T-helper 1 cell (primary cell): Measurements from ENCODE around the gene CPXM2.
A peak's percentile ranks its signal among the peaks of the same experiment; 100 is the strongest.

Experiments used
- DNase-seq, 5 donors: peaks; one replicate each; pipeline ENCODE4 v3.0.0-alpha.2; 2012 to 2020

The CPXM2 gene

DNA sequence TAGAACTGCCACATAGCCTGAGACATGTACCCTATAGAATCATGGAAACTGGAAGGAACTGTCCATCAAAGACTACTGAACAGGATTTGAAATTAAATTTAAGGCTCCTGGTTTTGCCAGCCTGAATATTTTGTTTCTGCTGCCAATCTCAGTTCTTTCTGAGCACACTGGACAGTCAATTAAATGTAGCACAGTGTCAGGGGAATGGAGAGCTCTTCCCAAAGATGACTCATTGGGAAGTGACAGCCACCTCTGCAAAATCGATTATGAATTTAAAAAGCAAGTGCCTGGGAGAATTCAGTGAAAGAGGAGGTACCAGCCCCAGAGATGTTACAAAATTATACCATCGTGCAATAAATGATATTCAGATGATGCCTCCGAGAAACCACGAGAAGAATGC lies 47.8 kb downstream of the CPXM2 start:
- DNase-seq: no peak

GRCh38 chr10:123842692-123843385 lies 48.8 kb downstream of the CPXM2 start:
- no peak for DNase-seq

DNA sequence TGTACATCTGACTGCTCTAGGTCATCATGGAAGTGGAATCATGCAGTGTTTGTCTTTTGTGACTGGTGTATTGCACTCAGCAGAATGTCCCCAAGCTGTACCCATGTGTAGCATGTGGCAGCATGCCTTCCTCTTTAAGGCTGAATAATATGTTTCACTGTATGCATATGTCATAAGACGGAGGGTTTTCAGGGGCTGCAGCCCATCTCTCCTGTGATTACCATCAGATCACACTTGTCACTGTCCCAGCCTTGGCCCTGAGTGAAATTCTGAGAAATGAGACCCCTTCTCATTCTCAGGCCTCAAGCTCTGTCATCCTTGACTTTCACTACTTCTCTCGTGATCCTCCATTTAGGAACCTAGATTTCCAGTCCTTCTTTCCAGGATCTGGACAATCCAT lies 50.0 kb downstream of the CPXM2 start:
- DNase-seq: no peak

DNA sequence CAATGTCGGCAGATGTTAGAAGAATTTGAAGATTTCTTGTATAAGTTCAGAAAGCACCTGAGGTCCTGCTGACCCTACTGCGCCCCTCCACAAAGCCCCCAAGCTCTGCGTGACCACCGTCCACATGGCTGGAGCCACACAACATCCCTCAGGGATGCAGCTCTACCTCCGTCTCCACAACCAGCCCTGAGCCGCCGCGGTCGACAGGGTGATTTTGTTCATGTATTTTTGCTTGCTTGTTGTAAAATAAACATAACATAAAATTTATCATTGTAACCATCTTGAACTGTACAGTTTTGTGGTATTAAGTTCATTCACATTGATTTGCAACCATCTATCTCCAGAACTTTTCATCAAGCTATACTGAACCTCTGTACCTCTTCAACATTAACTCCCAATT lies 50.5 kb downstream of the CPXM2 start:
- no peak for DNase-seq

- no peak for DNase-seq
Observed at GRCh38 chr10:123840714-123841113, 50.9 kb downstream of the CPXM2 start.

- no peak for DNase-seq
Observed at GRCh38 chr10:123838596-123839310, 52.9 kb downstream of the CPXM2 start.

GRCh38 chr10:123837756-123838155 lies 53.9 kb downstream of the CPXM2 start:
- no peak for DNase-seq

DNA sequence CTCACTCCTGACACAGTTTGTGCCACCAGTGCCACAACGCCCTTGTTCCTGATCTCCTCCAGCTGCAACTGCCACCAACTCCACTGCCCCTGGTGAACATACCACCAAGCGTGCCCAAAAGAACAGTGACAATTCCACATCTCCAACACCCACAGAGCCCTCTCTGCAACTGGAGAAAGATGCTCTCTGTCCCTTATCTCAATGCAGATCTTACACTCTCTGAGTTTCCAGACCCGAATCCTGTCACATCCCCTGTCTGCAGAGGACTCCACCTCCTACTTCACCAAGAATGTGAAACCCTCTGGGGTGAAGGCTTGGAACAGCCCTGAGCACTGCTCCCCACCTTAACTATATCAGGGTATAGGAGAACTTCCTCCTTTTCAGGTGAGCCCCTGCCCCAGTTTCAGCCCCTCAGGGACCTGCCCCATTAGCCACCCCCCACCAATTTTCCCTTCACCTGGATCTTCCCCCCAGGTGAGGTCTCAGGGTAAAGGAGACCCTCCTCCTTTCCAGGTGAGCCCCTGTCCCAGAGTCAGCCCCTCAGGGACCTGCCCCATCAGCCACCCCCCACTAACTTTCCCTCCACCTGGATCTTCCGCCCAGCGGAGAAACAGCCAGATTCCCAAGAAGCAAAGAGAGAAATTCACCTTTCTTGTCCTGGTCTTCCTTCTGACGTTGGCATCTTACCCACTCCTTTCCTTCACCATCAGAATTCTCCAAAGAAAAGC lies 55.0 kb downstream of the CPXM2 start:
- no peak for DNase-seq

DNA sequence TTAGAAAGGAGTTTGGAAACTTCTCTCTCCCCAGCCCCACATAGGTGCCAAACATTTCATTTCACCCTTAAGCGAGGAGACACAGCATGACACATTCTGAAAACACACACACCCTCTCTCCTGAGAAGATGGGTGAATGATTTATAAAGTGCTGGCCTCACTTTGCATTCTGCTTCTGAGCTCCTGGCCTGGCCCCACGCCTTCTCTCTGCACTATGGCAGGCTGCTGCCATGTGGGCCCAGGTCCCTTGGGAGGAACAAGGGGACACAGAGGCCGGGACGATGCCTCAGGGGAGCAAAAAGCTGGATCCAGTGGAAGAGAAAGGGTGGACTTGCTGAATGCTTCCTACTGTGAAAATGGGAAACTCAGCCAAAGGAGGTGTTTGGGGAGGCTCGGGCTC lies 56.0 kb downstream of the CPXM2 start:
- no peak for DNase-seq

- no peak for DNase-seq
Observed at GRCh38 chr10:123833170-123833850, 58.3 kb downstream of the CPXM2 start.

DNA sequence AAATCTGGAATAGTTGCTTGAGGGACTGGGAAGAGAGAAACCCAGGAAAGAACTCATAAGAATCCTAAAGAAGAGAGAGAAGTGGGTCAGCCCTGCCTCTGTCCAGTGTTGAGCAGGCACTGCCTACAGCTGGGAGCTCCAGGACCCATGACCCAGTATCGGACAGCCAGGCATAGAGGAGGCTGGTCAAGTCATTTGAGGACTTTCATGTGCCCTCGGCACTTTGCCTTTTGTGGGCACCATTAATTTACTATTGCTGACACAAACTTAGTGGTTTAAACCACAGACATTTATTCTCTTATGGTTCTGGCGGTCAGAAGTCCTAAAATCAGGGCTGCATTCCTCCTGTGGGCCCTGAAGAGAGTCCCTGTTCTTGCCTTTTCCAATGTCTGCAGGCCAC lies 60.3 kb downstream of the CPXM2 start:
- no peak for DNase-seq

- DNase-seq: no peak
Observed at GRCh38 chr10:123821136-123821535, 70.5 kb downstream of the CPXM2 start.

DNA sequence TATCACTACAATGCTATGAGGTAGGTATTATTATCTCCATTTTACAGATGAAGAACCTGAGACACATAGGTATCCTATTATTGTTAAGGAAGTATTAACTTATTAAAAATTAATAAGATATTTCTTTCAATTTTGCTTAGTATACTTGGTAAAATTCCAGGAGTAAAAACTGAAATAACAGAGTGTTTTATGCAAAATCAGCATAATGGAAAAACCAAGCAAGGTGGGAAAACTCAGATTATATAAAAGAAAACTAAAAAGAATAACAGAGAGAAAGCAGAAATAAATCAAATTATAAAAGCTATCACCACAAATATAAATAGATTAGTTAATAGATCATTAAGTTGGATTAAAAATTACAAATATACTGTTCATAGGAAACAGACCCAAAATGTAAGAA lies 82.0 kb downstream of the CPXM2 start:
- DNase-seq: no peak

DNA sequence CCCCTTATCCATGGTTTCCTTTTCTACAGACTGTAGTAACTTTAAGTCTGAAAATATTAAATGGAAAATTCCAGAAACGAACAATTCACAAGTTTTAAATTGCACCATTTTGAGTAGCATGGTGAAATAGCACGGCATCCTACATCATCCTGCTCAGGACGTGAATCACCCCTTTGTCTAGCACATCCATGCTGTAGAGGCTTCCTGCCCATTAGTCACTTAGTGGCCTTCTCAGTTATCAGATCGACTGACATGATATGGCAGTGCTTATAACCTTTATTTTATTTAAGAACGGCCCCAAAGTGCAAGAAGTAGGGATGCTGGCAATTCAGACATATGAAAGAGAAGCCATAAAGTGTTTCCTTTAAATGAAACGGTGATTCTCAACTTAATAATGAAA lies 82.7 kb downstream of the CPXM2 start:
- peak in 1 of 5 donors; percentile 19 for DNase-seq

- DNase-seq: no peak
Observed at GRCh38 chr10:123808286-123808685, 83.3 kb downstream of the CPXM2 start.

- no peak for DNase-seq
Observed at GRCh38 chr10:123807444-123808035, 84.1 kb downstream of the CPXM2 start.

DNA sequence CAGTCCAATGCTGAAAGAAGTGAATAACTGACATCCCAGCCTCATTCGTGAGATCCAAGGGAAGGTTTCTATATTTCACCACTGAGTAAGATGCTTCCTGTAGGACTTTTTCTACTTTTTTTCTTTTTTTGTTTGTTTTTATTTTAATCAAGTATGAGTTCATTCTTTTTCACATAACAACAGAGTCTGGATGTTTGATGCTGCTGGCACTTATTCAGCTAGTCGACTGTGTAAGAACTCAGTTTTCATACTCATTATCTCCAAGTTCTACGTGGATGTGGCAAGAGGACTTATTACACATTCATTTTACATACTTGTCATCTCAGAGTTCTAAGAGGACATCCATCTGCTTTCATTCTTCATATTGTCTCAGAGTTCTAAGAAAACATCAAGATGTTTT lies 86.9 kb downstream of the CPXM2 start:
- DNase-seq: no peak

- no peak for DNase-seq
Observed at GRCh38 chr10:123800821-123801220, 90.8 kb downstream of the CPXM2 start.

DNA sequence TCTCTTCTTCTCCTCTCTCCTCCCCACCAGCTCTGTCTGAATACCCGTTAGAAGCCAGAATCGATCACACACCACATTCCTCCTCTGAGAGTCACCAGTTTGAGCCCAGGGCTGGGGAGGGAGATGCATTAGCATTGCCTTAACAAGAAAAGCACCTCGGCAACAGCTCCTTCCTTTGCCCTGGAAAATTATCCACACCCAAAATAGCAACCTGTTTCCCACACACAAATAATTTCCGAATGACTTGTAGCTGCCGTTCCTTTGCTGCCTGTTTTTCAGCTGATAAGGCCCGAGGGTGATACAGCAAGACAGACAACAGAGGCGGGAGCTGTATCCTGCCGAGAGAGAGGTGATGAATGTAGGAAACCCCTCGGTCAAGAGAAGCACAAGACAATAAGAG lies 91.3 kb downstream of the CPXM2 start:
- no peak for DNase-seq

- no peak for DNase-seq
Observed at GRCh38 chr10:123798856-123799255, 92.8 kb downstream of the CPXM2 start.

DNA sequence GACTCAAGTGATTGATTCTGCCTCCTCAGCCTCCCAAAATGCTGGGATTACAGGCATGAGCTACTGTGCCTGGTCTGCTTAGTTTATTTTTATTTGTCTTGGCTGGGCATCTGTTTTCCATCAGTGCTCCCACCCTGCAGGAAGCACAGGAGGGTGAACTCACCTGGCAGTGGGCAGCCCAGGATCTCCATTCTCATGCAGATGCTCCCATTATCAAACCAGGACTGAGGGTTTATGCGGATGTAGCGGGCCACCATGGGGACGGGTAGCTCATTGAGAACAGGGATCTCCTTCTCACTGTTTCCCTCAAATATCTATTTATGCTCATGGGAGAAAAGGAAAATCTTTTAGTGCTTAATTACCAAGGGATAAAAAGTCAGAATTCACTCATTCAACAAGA lies 93.8 kb downstream of the CPXM2 start:
- DNase-seq: no peak

DNA sequence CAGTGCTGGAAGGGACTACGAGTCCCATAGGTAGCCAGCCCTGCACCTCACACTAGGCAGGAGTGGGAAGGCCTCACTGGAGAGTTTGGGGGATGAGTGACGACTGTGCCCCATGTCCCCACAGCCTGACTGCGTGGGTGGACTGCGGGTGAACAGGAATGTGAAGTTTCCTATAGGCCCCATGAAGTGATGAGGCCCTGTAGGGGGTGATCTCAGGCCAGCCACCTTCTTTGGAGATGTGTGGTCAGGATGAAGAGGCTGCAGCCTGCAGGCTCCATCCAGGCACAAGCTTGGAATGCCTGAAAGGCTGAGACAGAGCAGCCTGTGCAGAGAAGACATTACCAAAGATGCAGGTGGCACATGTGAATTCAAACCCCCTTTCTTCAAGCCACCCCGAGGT lies 94.9 kb downstream of the CPXM2 start:
- no peak for DNase-seq
